ENCODE data around the gene MAP2. TPM values are rescaled to one million over a fixed set of nuclear protein-coding genes. Genes with fewer than 3 reads are reported as not detected.

MAP2 gene
- total and polyA plus RNA-seq, 2 experiments from 2014 or later, result 2.9 to 4.4 TPM

- H3K4me1 ChIP-seq (ENCODE audit: insufficient read depth), result peaks cover 11% of the 10 kb centered on the region
- ATAC-seq (no peak), DNase-seq (ENCODE audit: low spot score) (no peak)
- no peak overlapping the region for H3K4me2 ChIP-seq
- no peaks in the 10 kb centered on the region for H3F3A ChIP-seq (replicated peaks; ENCODE audit: low read depth)
- Mint-ChIP-seq H3K36me3 (ENCODE audit: low read depth) (no peaks in the 10 kb centered on the region), H3K9me3 (no peaks in the 10 kb centered on the region), H3K4me3 (no peak overlapping the region), H3K4me1 (peaks cover 11% of the 10 kb centered on the region; the same call in 2 of the 3 replicates), H3K27me3 (ENCODE audit: insufficient read depth, low read depth, poor library complexity) (peaks cover 27% of the 10 kb centered on the region), H3K27ac (no peak overlapping the region)
- no peaks in the 10 kb centered on the region for H3K79me2 ChIP-seq (replicated peaks; ENCODE audit: insufficient read depth)
- H3K36me3 ChIP-seq (ENCODE audit: insufficient read depth), result no peaks in the 10 kb centered on the region
- H3K9me2 ChIP-seq (ENCODE audit: insufficient read depth), result no peaks in the 10 kb centered on the region
- H3K27ac ChIP-seq (ENCODE audit: low read depth), result no peak overlapping the region
- TF ChIP-seq CREB1 (CRISPR knock-in tag; IDR thresholded peaks at IDR 0.05; ENCODE audit: low read depth) (no peak), ZNF331 (CRISPR knock-in tag; IDR thresholded peaks at IDR 0.05; ENCODE audit: low read depth) (no peak), EZH2phosphoT487 (IDR thresholded peaks at IDR 0.05; ENCODE audit: unreplicated experiment) (no peak), JUNB (IDR thresholded peaks at IDR 0.05; ENCODE audit: unreplicated experiment) (no peak), NANOG (IDR thresholded peaks at IDR 0.05; ENCODE audit: borderline replicate concordance) (no peak), CTCF (conservative IDR thresholded peaks at IDR 0.05; ENCODE audit: low read depth in 2 of 2) (no peak), STAT1 (IDR thresholded peaks at IDR 0.05; ENCODE audit: unreplicated experiment) (no peak), EZH2 (IDR thresholded peaks at IDR 0.05; ENCODE audit: low read depth, unreplicated experiment) (no peak), ZNF462 (CRISPR knock-in tag; IDR thresholded peaks at IDR 0.05) (no peak), REST (IDR thresholded peaks at IDR 0.05; ENCODE audit: unreplicated experiment) (no peak), ZNF114 (CRISPR knock-in tag; IDR thresholded peaks at IDR 0.05) (no peak), ETS1 (IDR thresholded peaks at IDR 0.05) (no peak), POLR2AphosphoS5 (IDR thresholded peaks at IDR 0.05; ENCODE audit: low read depth) (no peak)
- H2AFZ ChIP-seq, result no peak overlapping the region
- H3K4me3 ChIP-seq, result no peak overlapping the region
- H4K20me1 ChIP-seq (replicated peaks; ENCODE audit: insufficient read depth), result peaks cover 5% of the 10 kb centered on the region; the same call in 1 of the 2 replicates
- H3K27me3 ChIP-seq (ENCODE audit: insufficient read depth), result peaks cover 94% of the 10 kb centered on the region
These were observed 344.7 kb downstream of the MAP2 start for GRCh38 chr2:209768557-209768956.

Measured in GM23338 (cell line).